ENCODE measurements around the gene CCL2.

The CCL2 gene

GRCh38 chr17:34254651-34255380 lies at the start of gene CCL2:
Gene CCL2, plus strand, starts transcription at chr17:34255285. Its CDS starts 65 bp downstream, at chr17:34255350.
- DNase-seq (ENCODE audit: low read depth) = peak; percentile 71
- no peak for TF ChIP-seq CTCF (conservative IDR thresholded peaks at IDR 0.05; ENCODE audit: low read depth, low read length)
- peak within 1 kb of the TSS; percentile 42 for H3K4me3 ChIP-seq (ENCODE audit: low read depth, low read length)

GRCh38 chr17:34205401-34205800 lies 49.7 kb upstream of the CCL2 start:
- TF ChIP-seq CTCF (conservative IDR thresholded peaks at IDR 0.05; ENCODE audit: low read depth, low read length) = no peak
- DNase-seq (ENCODE audit: low read depth) = no peak
- H3K4me3 ChIP-seq (ENCODE audit: low read depth, low read length) = no peak overlapping the region

GRCh38 chr17:34206569-34206968 lies 48.5 kb upstream of the CCL2 start:
- no peak overlapping the region for H3K4me3 ChIP-seq (ENCODE audit: low read depth, low read length)

GRCh38 chr17:34207572-34207971 lies 47.5 kb upstream of the CCL2 start:
- no peak overlapping the region for H3K4me3 ChIP-seq (ENCODE audit: low read depth, low read length)
- no peak for DNase-seq (ENCODE audit: low read depth)
- TF ChIP-seq CTCF (conservative IDR thresholded peaks at IDR 0.05; ENCODE audit: low read depth, low read length) = no peak

More at GRCh38 chr17:34206569-34206968, 48.5 kb upstream of the CCL2 start:
- no peak for DNase-seq (ENCODE audit: low read depth)
- no peak for TF ChIP-seq CTCF (conservative IDR thresholded peaks at IDR 0.05; ENCODE audit: low read depth, low read length)

GRCh38 chr17:34218748-34219147 lies 36.3 kb upstream of the CCL2 start:
- no peak overlapping the region for H3K4me3 ChIP-seq (ENCODE audit: low read depth, low read length)
- DNase-seq (ENCODE audit: low read depth) = no peak
- TF ChIP-seq CTCF (conservative IDR thresholded peaks at IDR 0.05; ENCODE audit: low read depth, low read length) = no peak

- no peak for DNase-seq (ENCODE audit: low read depth)
- TF ChIP-seq CTCF (conservative IDR thresholded peaks at IDR 0.05; ENCODE audit: low read depth, low read length) = no peak
- no peak overlapping the region for H3K4me3 ChIP-seq (ENCODE audit: low read depth, low read length)
Observed at GRCh38 chr17:34219405-34219804, 35.7 kb upstream of the CCL2 start.
